ENCODE results near the gene AGAP1. TPM values are rescaled to one million over a fixed set of nuclear protein-coding genes. Genes with fewer than 3 reads are reported as not detected.

The AGAP1 gene
- total and polyA plus RNA-seq, 2 donors (not counting 3 experiments of a cell fraction or from before 2014, with no cell fraction given): 10.2 to 20.9 TPM

DNA sequence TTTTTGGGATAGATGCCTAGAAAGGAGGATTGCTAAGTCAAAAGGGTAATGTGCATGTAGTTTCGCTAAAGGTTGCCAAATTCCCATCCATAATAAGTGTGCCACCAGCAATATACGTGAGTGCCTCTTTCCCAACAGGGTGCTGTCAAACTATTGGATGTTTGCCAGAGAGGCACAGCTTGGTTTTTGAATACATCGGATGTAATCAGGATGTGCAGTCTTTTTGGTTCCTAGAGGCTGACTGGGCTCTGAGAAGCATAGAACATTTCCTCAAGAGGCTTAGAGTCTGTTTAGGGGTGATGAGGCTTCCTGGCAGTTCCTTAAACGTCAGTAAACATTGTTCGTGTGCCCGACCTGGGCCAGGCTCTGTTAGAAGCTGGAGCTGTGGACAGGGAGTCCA, 28.0 kb downstream of the AGAP1 start:
- ChIA-PET POLR2A (interaction anchor here (0.6 kb wide), 1 partner anchor 69 kb away, joined by 9 read pairs; no protein-coding TSS in a partner anchor), CTCF (no interaction called here)
- Histone ChIP-seq H3K9me3 (replicated peaks; ENCODE audit: control insufficient read depth, insufficient read depth, low read length) (no peaks in the 10 kb centered on the region), H3K9ac (replicated peaks; ENCODE audit: extremely low read depth, insufficient read depth, low read length) (no peak overlapping the region), H3K4me3 (replicated peaks in 1 of 3; ENCODE audit: insufficient read depth in 1 of 3, low read depth in 1 of 3, low read length in 3 of 3) (no peak overlapping the region), H3K36me3 (ENCODE audit: control insufficient read depth in 2 of 2, extremely low read depth in 1 of 2, insufficient read depth in 2 of 2, low read length in 2 of 2) (no peaks in the 10 kb centered on the region), H3K4me1 (ENCODE audit: control insufficient read depth, extremely low read depth, insufficient read depth, low read length) (peaks cover 11% of the 10 kb centered on the region), H4K20me1 (replicated peaks; ENCODE audit: control insufficient read depth, extremely low read depth, insufficient read depth, low read length) (no peaks in the 10 kb centered on the region), H2AFZ (ENCODE audit: low read depth, low read length) (no peak overlapping the region), H3K27me3 (ENCODE audit: control insufficient read depth in 2 of 2, insufficient read depth in 2 of 2, low read length in 2 of 2) (no peaks in the 10 kb centered on the region), H3K4me2 (ENCODE audit: insufficient read depth, low read length) (no peak overlapping the region), H3K9me1 (replicated peaks; ENCODE audit: control insufficient read depth, extremely low read depth, insufficient read depth, low read length) (no peaks in the 10 kb centered on the region), H3K27ac (ENCODE audit: insufficient read depth, low read depth, low read length) (no peak overlapping the region), H3K79me2 (ENCODE audit: control insufficient read depth, insufficient read depth, low read length) (peaks cover 9% of the 10 kb centered on the region)
- BruUV-seq (replicated peaks): no TSS peak
- TF ChIP-seq POLR2A (IDR thresholded peaks at IDR 0.05; ENCODE audit: low read depth, low read length) (no peak), JUN (IDR thresholded peaks at IDR 0.05; ENCODE audit: borderline replicate concordance, insufficient read depth, insufficient read length, low read depth) (no peak), GATA2 (IDR thresholded peaks at IDR 0.05; ENCODE audit: insufficient read depth, insufficient read length, low read depth, low read length) (no peak), EZH2 (IDR thresholded peaks at IDR 0.05; ENCODE audit: borderline replicate concordance, low read depth, low read length, severe bottlenecking) (no peak), POLR2AphosphoS5 (IDR thresholded peaks at IDR 0.05; ENCODE audit: insufficient read depth, low read depth, low read length) (no peak), CTCF (IDR thresholded peaks at IDR 0.05; ENCODE audit: extremely low read depth in 1 of 2, insufficient read depth in 1 of 2, low read depth in 1 of 2, low read length in 2 of 2) (no peak), MYC (IDR thresholded peaks at IDR 0.05; ENCODE audit: low read depth, low read length) (no peak), FOS (IDR thresholded peaks at IDR 0.05; ENCODE audit: borderline replicate concordance, insufficient read depth, low read length) (no peak)
- TF ChIP-seq, protein P1, sequence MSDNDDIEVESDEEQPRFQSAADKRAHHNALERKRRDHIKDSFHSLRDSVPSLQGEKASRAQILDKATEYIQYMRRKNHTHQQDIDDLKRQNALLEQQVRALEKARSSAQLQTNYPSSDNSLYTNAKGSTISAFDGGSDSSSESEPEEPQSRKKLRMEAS (IDR thresholded peaks at IDR 0.05; ENCODE audit: insufficient read depth, insufficient read length): no peak
- FAIRE-seq (no peak), DNase-seq (ENCODE audit: low read depth, low spot score) (no peak)
- intact Hi-C loops (cut with micrococcal nuclease): no loop called here
- dilution Hi-C loops (cut with MboI; ENCODE audit: extremely low pct_ligation_motif_present, low sequenced_read_pairs): no loop called here

All from endothelial cell of umbilical vein (primary cell).